Parathyroid adenoma (tissue), 2 donors: ENCODE results near the gene ARF3.

Experiments
- H2AFZ ChIP-seq: fragments of 300-600 bp; sonication (generic); one replicate; pipeline ENCODE4 v1.7.0; 2017; ENCODE audit warnings: antibody characterized with exemption, mild to moderate bottlenecking
- H3K27ac ChIP-seq: fragments of 300-600 bp; sonication (generic); one replicate; pipeline ENCODE4 v1.7.0; 2017
- H3K27me3 ChIP-seq: fragments of 300-600 bp; sonication (generic); one replicate; pipeline ENCODE4 v1.7.0; 2017; ENCODE audit warnings: low read length; ENCODE audit not compliant: control insufficient read depth, insufficient read depth
- H3K36me3 ChIP-seq: fragments of 300-600 bp; sonication (generic); one replicate; pipeline ENCODE4 v1.7.0; 2017; ENCODE audit warnings: low read length; ENCODE audit not compliant: control insufficient read depth, insufficient read depth
- H3K4me1 ChIP-seq: fragments of 300-600 bp; sonication (generic); one replicate; pipeline ENCODE4 v1.7.0; 2017; ENCODE audit warnings: control low read depth
- H3K4me2 ChIP-seq: fragments of 300-600 bp; sonication (generic); one replicate; pipeline ENCODE4 v1.7.0; 2017; ENCODE audit warnings: low read length
- H3K4me3 ChIP-seq: fragments of 300-600 bp; sonication (generic); one replicate; pipeline ENCODE4 v1.7.0; 2017; ENCODE audit warnings: low read depth, low read length
- H3K79me2 ChIP-seq: fragments of 300-600 bp; sonication (generic); one replicate; pipeline ENCODE4 v1.7.0; 2017; ENCODE audit warnings: control low read depth
- H3K9ac ChIP-seq: fragments of 300-600 bp; sonication (generic); one replicate; pipeline ENCODE4 v1.7.0; 2017; ENCODE audit warnings: mild to moderate bottlenecking
- H3K9me3 ChIP-seq: fragments of 300-600 bp; sonication (generic); one replicate; pipeline ENCODE4 v1.7.0; 2017; ENCODE audit warnings: low read length; ENCODE audit not compliant: control insufficient read depth
- CTCF ChIP-seq: fragments of 300-600 bp; sonication (generic); IDR thresholded peaks from one replicate; pipeline ENCODE4 v1.7.0; 2017; ENCODE audit warnings: antibody characterized with exemption, mild to moderate bottlenecking
- donor health status: primary hyperparathyroidism.

The ARF3 gene

DNA sequence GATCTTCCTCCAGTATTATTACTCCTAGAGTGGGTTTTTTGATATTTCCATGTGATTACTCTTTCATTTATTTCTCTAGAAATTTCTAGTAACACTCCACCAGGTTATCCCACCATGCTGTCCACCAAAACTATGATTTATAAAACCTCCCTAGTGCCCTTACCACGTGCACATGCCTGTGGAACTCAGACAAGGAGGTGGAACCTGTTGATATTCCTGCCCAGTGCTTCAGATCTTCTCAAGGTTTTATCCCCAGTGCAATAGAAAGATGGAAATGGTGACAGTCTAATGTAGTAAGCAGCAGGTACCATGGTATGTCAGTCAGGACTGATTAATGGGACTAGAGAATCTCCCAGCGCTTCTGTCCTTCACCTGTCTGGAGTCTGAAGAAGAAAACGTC lies 3.5 kb upstream of the ARF3 start:
- no peak overlapping the region for H2AFZ ChIP-seq
- H3K4me3 ChIP-seq, result no peak overlapping the region
- no peak overlapping the region for H3K27ac ChIP-seq
- H3K27me3 ChIP-seq, result no peaks in the 10 kb centered on the region
- peaks cover 2% of the 10 kb centered on the region for H3K4me1 ChIP-seq
- H3K79me2 ChIP-seq, result peaks cover 9% of the 10 kb centered on the region
- H3K9me3 ChIP-seq, result no peaks in the 10 kb centered on the region
- no peak overlapping the region for H3K9ac ChIP-seq
- no peaks in the 10 kb centered on the region for H3K36me3 ChIP-seq
- H3K4me2 ChIP-seq, result no peak overlapping the region
- TF ChIP-seq CTCF, result no peak

DNA sequence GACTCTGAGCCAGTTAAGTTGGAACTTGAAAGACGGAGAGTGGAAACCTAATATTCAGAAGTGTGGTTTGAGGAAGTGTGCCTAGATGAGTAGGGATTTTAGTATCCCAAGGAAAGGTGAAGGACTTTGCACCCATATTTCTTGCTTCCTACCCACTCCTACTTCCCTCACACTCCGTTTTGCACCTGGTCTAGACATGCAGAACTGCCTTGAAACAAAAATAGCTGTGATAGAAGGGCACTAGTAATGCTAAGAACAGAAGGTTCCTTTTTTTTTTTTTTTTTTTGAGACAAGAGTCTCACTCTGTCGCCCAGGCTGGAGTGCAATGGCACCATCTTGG lies 732 bp upstream of the ARF3 start:
- peaks cover 20% of the 10 kb centered on the region for H3K79me2 ChIP-seq
- no peak overlapping the region for H3K9ac ChIP-seq
- peak overlapping the region; percentile 82 for H2AFZ ChIP-seq
- H3K36me3 ChIP-seq, result no peaks in the 10 kb centered on the region
- no peak for TF ChIP-seq CTCF
- H3K9me3 ChIP-seq, result no peaks in the 10 kb centered on the region
- peak overlapping the region; percentile 99 for H3K4me3 ChIP-seq
- peak overlapping the region; percentile 91 for H3K27ac ChIP-seq
- H3K4me1 ChIP-seq, result peaks cover 6% of the 10 kb centered on the region
- peak overlapping the region; percentile 88 for H3K4me2 ChIP-seq
- H3K27me3 ChIP-seq, result no peaks in the 10 kb centered on the region

DNA sequence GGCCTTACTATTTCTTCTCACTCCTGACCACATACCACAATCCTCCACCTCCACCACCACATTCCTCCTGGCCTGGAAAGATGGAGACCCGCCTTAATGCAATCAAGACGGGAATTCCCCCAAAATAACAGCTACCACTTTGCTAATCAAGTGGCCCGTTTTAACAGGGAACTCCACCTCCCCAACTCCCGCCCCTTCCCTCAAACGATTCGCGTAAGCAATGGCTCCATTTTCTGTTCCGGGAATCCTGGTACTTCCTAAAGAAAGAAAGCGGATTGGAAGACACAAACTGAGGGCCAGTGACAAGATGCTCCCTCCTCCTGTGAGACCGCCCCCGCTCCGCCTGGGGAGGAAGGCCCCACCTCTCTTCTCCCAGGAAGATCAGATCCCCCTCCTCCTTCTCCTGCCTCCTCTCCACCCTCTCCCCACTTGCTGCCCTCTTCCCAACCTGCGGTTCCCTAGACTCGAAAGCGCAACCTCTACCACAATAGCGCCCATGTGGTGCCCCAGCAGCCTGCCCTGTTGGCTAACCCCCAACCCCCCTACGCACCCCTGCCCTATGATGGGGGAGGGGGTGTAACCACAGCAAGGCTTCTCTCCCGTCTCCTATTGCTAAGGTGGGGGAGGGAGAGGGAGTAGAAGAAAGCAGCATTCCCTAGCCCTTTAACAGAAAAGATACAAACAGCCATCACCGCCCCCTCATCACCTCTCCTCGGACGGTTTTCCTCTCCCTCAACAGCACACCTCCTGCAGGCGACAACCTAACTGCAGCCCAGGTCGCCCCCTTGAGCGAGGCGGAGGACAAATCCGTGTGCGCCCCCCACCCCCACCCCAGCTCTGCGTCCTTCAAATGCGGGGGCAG lies 777 bp downstream of the ARF3 start:
- Histone ChIP-seq H3K79me2 (peaks cover 20% of the 10 kb centered on the region), H3K4me3 (peak overlapping the region; percentile 99), H3K4me1 (peaks cover 6% of the 10 kb centered on the region), H3K27me3 (no peaks in the 10 kb centered on the region), H3K36me3 (no peaks in the 10 kb centered on the region), H3K9me3 (no peaks in the 10 kb centered on the region), H3K4me2 (peak overlapping the region; percentile 88), H3K9ac (peak overlapping the region; percentile 85), H2AFZ (peak overlapping the region; percentile 82), H3K27ac (peak overlapping the region; percentile 91)
- TF ChIP-seq CTCF, result no peak

DNA sequence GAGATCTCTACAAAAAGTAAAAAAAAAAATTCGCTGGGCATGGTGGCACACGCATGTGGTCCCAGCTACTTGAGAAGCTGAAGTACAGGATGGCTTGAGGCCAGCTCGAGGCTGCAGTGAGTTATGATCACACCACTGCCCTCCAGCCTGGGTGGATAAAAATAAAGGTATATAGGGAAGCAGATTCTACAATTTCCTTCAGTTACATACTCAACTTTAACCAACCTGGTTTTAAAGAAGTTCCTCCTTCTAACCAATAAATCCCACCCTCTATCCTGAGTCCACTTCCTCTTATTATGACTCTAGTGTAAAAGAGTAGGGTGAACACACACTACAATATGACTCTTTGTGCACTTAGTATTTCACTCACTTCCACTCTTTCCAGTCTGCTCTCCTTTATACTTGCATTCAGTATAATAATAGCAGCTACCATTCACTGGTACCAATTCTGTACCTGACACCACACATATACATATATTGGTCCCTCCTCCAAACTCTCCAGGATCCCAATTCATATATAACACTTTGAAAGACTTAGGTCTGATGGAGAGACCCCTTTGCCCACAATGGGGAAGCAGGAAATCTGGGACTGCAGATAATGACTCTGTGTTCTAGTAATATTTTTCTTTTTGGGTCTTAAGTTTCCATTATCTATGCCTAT lies 2.3 kb downstream of the ARF3 start:
- no peak overlapping the region for H2AFZ ChIP-seq
- H3K36me3 ChIP-seq, result no peaks in the 10 kb centered on the region
- no peaks in the 10 kb centered on the region for H3K9me3 ChIP-seq
- no peak for TF ChIP-seq CTCF
- no peak overlapping the region for H3K9ac ChIP-seq
- peaks cover 32% of the 10 kb centered on the region for H3K79me2 ChIP-seq
- H3K27ac ChIP-seq, result no peak overlapping the region
- peaks cover 6% of the 10 kb centered on the region for H3K4me1 ChIP-seq
- no peaks in the 10 kb centered on the region for H3K27me3 ChIP-seq
- H3K4me2 ChIP-seq, result no peak overlapping the region
- no peak overlapping the region for H3K4me3 ChIP-seq
